ENCODE results near the gene ANKRD62.
"Not testable (repeated sequence)": the region's sequence is repeated elsewhere in the genome, so short reads cannot be mapped to it uniquely, and the experiment has no call there.

- TF ChIP-seq CTCF, POLR2A (IDR thresholded peaks at IDR 0.05): not testable (repeated sequence)
Measured at GRCh38 chr18:12071066-12071465, 22.6 kb upstream of the ANKRD62 start.

Data from vagina (tissue), 2 donors.